Bronchus fibroblast of lung (primary cell): ENCODE measurements around the gene ZNF124. TPM values are rescaled to one million over a fixed set of nuclear protein-coding genes. Genes with fewer than 3 reads are reported as not detected.

Source experiments
- total RNA-seq: library from RNA; depleted of rRNA; stranded (reverse); fragments of >200 nt; gene quantifications from 2 replicates; pipeline ENCODE4 v1.2.3, GENCODE V29; 2015

ZNF124 gene
- total RNA-seq: 8.0 and 11.3 TPM in 2 replicates

GRCh38 chr1:247171875-247172563 lies at the start of gene ZNF124:
ZNF124 (minus strand) TSS chr1:247172020; CDS start chr1:247171877, 143 bp downstream.

Other genes with a start within 250 kb of the ZNF124 start
- gene AHCTF1, start 240.1 kb downstream of the ZNF124 start, total RNA-seq: 11.9 and 15.0 TPM in 2 replicates
- gene ZNF695, start 164.0 kb downstream of the ZNF124 start, total RNA-seq: 3.0 and 4.2 TPM in 2 replicates
- gene ZNF670, start 93.2 kb downstream of the ZNF124 start, total RNA-seq: 2.0 and 2.8 TPM in 2 replicates
- 4.5 and 5.9 TPM in 2 replicates for gene ZNF669, start 67.7 kb downstream of the ZNF124 start, total RNA-seq
- not detected in 2 replicates for gene VN1R5, start 84.1 kb upstream of the ZNF124 start, total RNA-seq
- gene ZNF496, start 159.8 kb upstream of the ZNF124 start, total RNA-seq: 34.6 and 43.9 TPM in 2 replicates
- gene NLRP3, start 244.2 kb upstream of the ZNF124 start, total RNA-seq: not detected in 2 replicates